GM19467 (cell line): ENCODE data around the gene ENO4.

Experiments
- ATAC-seq: cut with Tn5 transposase; IDR thresholded peaks from one replicate; pipeline ENCODE4 v1.9.1; 2021; ENCODE audit warnings: mild to moderate bottlenecking, moderate library complexity; ENCODE audit not compliant: unreplicated experiment

ENO4 gene

DNA sequence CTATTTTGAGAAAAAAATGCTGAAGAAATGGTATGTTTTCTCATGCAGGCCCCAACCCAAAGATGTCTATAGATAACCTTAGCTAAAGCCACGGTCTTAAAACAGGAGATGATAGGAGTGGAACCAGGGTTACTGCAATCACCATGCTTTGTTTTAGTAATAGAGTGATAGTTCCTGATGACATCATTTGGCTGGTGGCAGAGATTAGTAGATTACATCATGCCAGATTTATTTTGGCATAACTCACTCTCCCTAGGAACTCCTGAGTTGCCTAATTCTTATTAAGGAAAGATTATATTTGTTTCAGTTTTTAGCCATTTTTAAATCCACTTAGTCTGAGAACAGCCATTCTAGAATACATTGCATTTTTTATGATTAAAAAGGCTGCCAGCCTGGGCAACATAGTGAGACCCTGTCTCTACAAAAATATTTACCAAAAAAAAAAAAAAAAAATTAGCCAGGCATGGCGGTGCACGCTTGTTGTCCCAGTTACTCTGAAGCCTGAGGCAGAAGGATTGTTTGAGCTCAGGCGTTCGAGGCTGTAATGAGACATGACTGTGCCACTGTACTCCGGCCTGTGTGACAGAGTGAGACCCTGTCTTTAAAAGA is 17.8 kb downstream of the ENO4 start:
- no peak for ATAC-seq

DNA sequence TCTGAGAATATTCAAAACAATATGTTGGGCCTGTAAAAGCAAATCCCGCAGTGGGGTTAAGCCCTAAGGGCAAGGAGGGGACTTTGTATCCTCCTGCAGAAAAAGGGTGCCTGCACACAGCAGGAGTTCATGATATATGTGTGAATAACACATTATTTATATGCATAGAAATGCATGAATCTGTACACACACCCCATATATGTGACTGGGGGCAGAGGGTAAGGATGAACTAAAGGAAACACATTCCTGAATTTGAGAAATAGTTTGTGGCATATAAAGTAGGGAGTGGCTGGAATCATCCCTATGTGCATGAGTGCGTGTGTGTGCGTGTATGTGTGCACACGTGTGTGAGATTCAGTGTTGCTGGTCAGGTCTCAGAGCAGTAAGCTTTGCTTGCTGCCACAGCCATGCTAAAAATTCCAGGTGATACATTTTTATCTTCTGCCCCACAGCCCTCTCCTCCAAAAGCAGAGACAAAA is 18.9 kb downstream of the ENO4 start:
- ATAC-seq: no peak

DNA sequence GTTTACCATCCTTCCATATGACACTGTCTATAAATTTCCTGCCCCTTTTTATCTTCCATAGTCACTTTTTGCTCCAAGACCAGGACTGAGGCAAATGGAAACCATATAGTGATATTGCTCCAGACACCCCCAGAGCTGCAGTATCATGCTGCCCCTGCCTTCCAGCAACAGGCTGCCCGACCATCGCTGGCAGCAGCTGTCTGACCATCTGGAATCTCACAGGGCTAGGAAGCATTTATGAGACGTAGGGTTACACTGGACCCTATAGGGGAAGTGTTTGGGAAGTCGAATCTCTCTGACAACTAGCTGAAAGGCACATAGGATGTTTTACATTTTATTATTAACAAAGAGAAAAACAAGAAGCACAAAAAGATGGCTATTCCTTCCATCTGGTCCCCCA is 19.4 kb downstream of the ENO4 start:
- no peak for ATAC-seq

DNA sequence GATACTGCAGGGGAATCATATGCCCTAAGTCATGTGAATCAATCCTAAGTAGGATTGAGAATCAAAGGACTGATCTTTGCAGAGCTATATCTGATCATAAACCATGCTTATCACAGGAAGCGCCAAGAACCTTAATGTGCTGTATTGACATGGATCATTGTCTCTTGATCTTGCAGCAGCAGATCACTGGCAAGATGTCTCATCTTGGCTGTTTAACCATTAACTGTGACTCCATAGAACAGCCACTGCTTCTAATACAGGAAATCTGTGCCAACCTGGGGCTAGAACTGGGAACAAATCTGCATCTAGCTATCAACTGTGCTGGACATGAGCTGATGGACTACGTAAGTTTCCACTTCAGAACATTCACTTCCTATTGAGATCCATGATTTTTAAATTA is 21.6 kb downstream of the ENO4 start:
- no peak for ATAC-seq

DNA sequence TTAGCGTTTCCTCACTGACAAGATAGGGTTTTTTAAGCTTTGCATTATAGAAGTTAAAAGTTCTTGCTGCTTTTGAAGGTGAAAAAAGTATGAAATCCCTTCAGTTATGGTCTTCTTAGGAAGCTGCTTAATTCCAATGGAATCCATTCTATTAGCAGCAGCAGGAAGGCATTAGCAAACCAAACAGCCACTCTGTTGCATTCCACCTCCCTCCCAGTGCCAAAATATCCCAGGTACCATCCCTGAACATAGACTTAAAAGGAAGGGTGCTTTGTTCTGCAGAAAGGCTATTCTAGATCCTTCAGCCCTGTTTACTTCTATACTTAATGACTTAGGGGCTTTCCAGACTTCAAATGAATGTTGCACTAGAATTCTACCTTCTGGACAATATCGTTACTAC is 23.8 kb downstream of the ENO4 start:
- ATAC-seq: no peak

DNA sequence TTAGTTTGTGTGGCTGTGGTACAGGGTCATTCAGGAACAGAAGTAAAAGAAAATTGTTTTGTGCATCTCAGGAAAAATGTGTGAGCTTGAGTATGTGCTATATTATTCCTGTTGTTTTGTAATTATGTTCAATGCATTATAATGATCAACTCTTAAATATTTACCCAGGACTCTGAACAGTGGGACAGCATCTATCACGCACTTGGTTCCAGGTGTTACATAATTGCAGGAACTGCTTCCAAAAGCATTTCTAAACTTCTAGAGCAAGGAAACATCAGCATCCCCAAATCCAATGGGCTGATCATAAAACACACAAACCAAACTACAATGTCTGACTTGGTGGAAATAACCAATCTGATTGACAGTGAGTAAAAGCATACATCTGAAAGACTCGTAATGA is 26.6 kb downstream of the ENO4 start:
- ATAC-seq: no peak

DNA sequence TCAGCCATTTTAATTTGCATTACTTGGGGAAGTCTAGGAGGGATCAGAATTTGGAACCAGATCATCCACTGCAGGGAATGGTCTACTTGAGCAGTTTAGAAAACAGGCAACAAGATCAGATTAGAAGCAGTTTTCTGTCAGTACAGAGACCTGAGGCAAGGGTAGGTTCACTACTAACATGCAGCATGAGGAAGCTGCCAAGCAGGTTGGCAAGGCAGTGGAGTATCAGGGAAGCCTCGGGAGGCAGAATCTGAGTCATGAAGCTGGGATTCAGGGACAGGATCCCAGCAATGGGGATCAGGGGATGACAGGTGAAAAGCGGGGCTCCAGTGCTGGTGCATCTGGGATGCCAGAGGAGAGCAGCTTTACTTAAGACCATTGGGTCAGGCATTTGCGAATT is 28.1 kb downstream of the ENO4 start:
- ATAC-seq: no peak

DNA sequence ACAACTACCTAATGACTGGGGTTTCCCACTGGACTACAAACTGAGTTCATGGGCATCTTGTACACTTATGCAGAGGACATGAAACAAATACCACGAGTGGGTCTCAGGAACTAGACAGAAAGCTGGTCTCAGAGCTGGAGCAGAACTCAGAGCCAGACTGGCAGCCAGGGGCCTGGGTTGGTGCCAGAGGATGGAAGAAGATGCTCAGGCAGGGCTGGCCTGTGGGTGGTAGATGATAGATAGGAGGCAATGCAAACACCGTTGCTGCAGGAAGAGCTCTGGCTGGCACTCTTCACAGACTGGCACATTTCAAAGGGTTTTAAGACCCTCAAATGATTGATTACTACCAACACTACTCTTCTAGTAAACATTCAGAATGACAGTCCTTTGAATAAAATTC is 28.8 kb downstream of the ENO4 start:
- ATAC-seq: no peak

DNA sequence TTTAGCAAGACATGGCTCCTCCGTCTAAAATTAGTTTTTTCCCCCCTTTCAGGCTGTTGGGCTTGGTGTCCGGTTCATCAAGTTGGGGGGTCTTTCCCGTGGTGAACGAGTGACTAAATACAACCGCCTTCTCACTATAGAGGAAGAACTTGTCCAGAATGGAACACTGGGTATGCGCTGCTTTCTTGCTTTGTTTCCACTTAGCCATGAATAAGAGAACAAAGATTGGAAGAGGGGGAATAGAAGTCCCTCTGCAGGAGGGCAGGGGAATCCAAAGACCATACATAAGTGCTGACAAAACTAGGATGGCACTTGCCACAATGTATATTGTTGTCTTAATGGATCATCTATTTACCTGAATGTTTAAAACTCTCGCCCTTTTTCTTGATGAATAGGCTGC is 30.5 kb downstream of the ENO4 start:
- ATAC-seq: no peak

DNA sequence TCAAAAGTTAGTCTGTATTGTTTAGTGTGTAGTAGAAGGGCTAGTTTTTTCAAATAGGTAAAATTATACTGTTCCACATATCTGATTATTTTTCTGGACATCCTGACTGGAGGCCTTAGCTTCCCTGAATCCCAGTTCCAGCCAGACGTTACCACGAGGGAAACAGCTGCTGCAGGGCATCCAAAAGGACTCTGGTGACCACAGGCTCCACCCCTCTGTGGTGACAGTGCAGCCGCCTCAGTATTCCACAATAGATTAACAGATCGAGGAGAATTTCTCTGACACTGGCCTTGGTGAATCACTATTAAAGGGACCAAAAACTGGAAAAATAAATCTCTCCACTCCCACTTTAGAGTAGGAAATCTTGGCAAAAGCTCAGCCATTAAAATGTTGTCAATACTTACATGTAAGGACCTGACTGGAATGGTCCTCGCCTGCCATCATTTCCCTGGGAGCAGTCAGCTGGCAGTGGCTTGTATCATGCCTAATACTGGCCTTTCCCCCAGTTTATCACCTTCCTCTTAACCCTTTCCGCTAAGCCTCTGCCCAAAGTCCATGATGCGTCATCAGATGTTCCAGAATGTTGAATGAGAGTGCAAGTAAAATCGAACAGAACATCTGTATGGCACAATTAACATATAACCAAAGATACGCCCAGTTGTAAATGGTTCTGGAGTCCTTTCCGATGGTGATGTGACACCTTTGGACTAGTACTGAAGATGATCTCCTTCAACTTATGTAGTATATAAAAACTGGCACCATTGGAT is 31.6 kb downstream of the ENO4 start:
- ATAC-seq: no peak

DNA sequence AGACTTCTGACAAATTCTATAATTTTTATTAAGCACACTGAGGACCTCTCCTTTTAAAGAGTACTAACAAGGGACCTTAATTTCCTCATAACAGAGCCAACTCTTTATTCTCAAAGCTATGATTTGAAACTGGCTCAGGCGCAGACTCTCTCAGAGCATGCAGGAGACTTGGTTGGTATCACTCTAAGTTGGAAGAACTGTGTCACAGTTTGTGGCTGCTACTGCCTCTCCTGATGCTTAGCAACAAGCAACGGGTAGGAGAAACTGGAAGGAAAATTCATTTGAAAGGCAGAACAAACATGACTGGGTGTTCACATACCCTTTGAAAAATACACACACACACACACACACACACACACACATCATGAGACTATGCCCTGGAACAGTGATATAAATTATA is 33.3 kb downstream of the ENO4 start:
- no peak for ATAC-seq

DNA sequence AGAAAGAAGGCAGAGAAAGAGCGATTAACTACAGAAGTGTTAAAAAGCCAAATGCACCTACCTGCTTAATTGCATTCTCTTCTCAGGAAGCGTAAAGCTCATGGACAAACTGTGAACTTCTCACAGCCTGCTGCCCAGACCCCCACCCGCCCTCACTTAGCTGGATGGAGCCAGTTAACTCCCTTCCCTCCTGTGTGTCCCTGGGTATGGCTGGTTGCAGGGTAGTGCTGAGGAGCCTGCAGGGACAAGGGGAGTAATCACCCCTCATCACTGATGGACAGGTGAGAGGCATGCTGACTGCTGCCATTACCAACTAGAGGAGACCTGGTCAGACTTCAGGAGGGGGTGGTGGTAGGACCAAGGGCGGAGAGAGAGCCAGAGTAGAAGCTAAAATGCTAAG is 37.5 kb downstream of the ENO4 start:
- no peak for ATAC-seq

DNA sequence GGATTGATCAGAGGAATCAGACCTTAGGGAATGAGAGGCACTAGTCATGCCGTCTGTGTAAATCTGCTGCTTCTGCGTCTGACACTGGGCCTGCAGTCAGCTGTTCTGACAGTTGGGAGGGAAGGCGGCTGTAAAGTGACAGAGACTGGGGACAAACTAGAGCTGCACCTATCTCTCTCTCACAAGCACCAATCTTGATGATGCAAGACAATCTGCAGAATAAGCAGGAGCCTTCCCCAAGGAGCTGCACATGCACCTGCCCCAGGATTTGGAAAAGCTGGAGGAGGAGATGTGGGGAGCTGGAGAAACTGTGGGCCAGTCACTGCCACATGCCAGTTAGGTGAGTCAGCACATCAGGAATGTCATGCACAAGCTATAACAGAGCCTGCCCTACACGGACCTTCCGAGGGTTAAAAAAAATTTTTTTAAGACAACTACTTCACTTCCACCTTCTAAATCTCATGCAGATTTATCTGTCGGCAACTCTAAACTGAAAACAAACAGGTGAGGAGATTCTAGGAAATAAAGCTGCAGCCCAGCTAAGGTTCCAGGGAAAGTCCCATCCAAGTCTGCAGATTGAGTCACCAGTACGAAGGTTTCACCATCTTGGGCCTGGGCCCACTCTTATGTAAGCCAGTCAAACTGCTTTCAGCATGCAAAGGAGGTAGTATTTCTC is 39.2 kb downstream of the ENO4 start:
- ATAC-seq: no peak

DNA sequence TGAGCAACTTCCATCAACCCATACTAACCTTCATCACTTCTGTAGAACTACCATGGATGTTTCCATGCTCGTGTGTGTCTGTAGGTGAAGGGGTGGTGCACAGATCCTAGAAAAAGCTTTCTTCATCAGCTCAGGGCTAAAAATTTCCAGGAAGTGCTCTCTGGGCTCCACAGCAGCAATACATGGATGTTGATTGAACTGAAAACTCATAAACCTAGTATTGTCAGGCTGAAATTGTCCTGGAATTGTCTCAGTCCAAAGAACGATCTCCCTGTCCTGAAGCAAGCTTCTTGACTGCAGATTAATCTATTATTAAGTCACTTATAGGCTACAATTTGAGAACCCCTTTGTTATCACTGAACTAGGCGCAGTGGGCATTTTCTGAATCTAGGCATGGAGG is 39.8 kb downstream of the ENO4 start:
- no peak for ATAC-seq

DNA sequence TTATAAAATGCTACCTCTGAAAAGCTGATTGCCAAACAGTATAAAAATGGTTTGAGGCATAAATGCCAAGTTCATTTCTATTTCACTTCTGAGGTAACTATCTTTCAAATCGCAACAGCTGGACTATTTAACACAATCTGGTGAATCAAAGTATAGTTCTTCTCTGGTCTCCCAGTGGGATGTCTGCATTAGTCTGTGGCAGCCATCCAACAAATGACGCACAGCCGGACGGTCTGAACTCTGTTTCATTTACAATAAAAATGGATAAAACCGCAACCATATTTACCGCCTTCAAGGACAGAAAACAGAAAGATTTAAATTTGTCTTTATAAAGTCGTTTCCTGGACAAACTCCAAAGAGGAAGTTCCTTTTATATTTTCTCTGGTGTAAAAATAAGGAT is 41.9 kb downstream of the ENO4 start:
- ATAC-seq: no peak

DNA sequence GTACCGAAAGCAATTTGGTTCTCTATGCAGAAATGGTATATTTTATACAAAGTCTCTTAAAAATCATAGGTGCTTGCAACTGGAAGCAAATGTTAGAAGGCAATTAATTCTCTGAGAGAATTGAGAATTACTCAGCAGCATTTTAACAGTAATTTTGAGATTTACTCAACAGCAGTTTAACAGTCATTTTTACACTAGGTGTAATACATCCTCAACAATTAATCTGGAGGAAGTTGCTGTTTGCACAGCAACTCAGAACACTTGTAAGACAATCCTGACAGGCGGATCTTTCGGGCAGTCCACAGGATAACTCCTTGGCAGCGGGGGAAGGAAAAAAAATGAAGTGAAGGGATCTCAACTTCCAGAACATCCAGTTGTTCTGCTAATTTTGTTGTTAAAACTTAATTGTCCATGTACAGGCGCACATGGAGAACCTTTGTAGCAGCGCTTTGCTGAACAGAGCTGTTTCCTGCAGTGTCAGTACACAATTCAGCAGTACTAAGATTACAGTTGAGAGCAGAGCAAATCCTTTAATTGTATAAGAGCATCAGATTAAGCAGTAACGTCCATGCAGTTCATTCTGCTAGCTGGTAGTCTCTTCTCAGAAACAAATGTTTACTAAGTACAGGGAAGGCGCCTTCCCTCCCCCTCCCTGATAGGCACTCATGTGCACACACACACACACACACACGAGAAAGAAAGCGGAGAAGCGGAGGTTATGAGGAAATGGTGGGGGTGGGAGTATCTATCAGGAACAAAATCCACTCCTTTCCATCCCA is 43.8 kb downstream of the ENO4 start:
- ATAC-seq: no peak

DNA sequence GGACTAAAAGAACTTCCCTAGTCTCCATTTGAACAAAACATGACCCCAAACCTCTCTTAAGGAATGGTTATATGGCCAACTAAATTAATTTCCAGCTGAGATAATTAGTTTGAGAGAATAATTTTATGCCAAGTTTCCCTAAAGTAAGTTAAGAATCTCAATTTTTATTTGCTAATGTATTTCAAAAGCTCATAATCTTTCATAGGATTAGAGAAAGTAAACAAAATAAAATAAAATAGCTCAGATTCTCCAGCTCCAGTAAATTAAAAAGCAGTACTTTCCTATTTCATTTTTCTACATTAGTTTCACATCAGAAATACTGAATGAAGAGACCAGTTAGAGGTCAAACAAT is 44.4 kb downstream of the ENO4 start:
- no peak for ATAC-seq

DNA sequence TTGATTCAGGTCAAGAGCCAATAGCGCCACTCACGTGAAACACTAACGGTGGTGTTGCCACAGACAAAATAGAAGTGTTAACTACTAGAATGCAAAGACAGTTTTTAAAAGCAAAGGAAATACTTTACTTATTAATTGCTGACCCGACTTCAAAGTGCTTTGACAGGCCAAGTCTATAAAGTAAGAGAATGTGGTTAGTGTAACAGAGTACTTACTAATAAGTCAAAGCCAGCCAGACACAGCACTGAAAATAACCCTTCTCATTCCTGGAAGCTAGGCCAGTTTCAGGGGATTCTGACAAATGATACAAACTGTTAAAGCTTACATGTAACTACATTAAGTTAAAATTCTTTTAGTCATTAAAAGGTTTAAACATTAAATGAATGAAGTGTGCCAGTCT is 50.3 kb downstream of the ENO4 start:
- no peak for ATAC-seq

DNA sequence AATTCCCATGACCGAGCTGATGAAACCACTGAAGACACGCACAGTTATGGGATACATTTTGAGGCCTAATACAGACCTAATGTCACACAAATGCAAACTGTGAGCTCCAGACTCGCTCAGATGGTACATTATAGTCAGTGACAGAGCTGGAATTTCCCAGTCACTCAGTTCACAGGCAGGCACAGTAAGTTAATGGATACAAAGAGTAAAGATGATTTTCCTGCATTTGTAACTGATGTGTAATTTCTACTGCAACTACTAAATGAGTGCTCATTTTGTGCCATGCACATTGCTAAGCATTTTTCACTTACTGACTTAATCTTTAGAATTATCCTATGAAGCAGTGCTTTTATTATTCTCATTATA is 56.5 kb downstream of the ENO4 start:
- ATAC-seq: no peak

DNA sequence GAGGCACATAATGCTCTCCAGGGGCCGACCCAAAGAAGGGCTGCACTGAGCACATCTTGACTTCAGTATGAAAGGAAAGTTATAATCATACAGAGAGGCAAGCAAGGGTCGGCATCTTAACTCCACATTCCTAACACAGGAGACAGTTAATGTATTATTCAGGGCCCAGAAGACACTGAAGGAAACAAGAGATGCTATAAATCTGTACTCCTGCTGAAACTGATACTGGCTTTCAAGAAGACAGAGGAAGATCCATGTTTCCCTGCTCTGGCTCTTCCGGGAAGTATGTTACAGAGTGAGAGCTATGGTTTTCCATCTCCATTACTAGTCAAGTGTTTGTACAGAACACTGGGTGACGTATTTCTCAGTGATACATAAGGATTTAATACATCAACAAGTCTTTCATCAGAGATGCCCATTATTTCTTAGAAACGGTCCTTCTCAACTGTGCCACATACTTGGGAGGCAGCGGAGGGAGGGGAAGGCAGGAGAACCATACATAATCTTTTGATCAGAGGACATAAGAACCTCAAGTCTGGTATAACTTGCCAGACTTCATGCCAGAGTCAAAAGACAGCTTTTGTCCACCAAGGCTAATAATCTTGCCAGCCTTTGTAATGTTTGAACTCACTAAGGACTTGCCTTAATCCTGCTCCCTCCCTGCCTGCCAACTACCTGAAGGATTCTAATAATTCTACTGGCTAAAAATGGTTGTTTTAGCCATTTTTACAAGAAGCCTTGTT is 58.1 kb downstream of the ENO4 start:
- ATAC-seq: no peak

DNA sequence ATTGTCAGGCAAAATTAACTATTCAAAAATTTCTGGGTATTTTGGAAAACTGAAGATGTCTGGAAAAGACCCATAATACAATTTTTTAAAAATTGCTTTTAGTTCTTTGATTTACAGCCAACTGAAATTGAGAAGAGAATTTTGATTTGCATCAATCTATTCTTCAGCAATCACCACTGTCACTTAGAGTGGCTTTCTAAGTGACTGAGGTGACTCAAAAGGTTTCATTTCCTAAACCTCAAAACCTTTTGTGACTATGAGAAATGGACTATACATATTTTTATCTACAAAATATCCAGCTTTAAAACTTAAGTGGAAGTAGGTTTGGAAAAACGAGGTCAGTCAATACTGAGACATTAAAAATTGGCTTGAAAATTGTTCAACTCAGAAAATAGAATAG is 60.0 kb downstream of the ENO4 start:
- ATAC-seq: no peak
